22Rv1 (cell line): Measurements from ENCODE around the gene SHROOM2.

Experiments
- ZFX ChIP-seq: fragments of 450-650 bp; IDR thresholded peaks from 2 replicates; pipeline ENCODE4 v1.6.1; 2017; ENCODE audit warnings: antibody characterized with exemption, borderline replicate concordance
- TF ChIP-seq, protein P1 (sequence below): fragments of 450-650 bp; IDR thresholded peaks from 2 replicates; pipeline ENCODE4 v1.5.1; 2017; ENCODE audit warnings: mild to moderate bottlenecking

GRCh38 chrX:9835585-9836210 lies 49.5 kb downstream of the SHROOM2 start:
- TF ChIP-seq, protein P1, sequence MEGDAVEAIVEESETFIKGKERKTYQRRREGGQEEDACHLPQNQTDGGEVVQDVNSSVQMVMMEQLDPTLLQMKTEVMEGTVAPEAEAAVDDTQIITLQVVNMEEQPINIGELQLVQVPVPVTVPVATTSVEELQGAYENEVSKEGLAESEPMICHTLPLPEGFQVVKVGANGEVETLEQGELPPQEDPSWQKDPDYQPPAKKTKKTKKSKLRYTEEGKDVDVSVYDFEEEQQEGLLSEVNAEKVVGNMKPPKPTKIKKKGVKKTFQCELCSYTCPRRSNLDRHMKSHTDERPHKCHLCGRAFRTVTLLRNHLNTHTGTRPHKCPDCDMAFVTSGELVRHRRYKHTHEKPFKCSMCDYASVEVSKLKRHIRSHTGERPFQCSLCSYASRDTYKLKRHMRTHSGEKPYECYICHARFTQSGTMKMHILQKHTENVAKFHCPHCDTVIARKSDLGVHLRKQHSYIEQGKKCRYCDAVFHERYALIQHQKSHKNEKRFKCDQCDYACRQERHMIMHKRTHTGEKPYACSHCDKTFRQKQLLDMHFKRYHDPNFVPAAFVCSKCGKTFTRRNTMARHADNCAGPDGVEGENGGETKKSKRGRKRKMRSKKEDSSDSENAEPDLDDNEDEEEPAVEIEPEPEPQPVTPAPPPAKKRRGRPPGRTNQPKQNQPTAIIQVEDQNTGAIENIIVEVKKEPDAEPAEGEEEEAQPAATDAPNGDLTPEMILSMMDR: no peak
- TF ChIP-seq ZFX: no peak
